Measurements from ENCODE around the gene DEFB125.

DEFB125 gene

DNA sequence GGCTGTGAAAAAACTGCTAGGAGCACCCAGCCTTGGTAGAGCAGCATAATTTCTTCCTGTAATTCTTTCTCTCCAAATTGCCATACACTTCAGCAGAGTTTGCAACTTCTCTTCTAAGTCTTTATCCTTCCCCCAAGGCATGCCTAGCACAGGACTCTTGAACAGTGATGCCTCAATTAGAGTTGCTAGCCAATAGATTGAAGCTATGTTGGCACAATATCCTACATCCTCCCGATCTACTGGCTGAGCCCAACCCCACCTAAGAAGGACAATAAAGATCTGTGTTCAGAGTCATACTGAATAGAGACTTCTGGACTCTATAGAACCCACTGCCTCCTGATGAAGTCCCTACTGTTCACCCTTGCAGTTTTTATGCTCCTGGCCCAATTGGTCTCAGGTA, 54.8 kb downstream of the DEFB125 start, which contains the start of gene DEFB126:
Gene DEFB126 (plus strand): TSS at position 301 of the 400 bp plus-strand sequence. CDS start 39 bp downstream, at position 340.
- no peak within 1 kb of the TSS for H3K27ac ChIP-seq (ENCODE audit: low read depth, low read length)
- H3K79me2 ChIP-seq (ENCODE audit: insufficient read depth, low read length) = no peaks in the 10 kb centered on the region
- H3F3A ChIP-seq (ENCODE audit: insufficient read depth) = no peaks in the 10 kb centered on the region
- H3K9me2 ChIP-seq (replicated peaks; ENCODE audit: insufficient read depth, low read length) = no peaks in the 10 kb centered on the region
- H4K20me1 ChIP-seq (ENCODE audit: low read depth, low read length) = no peaks in the 10 kb centered on the region
- no peaks in the 10 kb centered on the region for H3K27me3 ChIP-seq (ENCODE audit: low read length)
- no peak within 1 kb of the TSS for H2AFZ ChIP-seq (ENCODE audit: low read depth, low read length, severe bottlenecking)
- no peaks in the 10 kb centered on the region for H3K36me3 ChIP-seq (ENCODE audit: low read length)
- no peak for TF ChIP-seq EZH2phosphoT487 (conservative IDR thresholded peaks at IDR 0.05; ENCODE audit: low read length)
- TF ChIP-seq, protein P1, sequence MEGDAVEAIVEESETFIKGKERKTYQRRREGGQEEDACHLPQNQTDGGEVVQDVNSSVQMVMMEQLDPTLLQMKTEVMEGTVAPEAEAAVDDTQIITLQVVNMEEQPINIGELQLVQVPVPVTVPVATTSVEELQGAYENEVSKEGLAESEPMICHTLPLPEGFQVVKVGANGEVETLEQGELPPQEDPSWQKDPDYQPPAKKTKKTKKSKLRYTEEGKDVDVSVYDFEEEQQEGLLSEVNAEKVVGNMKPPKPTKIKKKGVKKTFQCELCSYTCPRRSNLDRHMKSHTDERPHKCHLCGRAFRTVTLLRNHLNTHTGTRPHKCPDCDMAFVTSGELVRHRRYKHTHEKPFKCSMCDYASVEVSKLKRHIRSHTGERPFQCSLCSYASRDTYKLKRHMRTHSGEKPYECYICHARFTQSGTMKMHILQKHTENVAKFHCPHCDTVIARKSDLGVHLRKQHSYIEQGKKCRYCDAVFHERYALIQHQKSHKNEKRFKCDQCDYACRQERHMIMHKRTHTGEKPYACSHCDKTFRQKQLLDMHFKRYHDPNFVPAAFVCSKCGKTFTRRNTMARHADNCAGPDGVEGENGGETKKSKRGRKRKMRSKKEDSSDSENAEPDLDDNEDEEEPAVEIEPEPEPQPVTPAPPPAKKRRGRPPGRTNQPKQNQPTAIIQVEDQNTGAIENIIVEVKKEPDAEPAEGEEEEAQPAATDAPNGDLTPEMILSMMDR (IDR thresholded peaks at IDR 0.05; ENCODE audit: insufficient read depth, low read length, poor library complexity, severe bottlenecking) = no peak
- H3K4me3 ChIP-seq (ENCODE audit: insufficient read depth, low read length, poor library complexity, severe bottlenecking) = no peak within 1 kb of the TSS
- H3K9ac ChIP-seq (ENCODE audit: low read length) = no peak within 1 kb of the TSS
- H3K9me3 ChIP-seq (ENCODE audit: insufficient read depth, low read length) = no peaks in the 10 kb centered on the region
- H3K4me2 ChIP-seq (ENCODE audit: low read depth, low read length, poor library complexity, severe bottlenecking) = no peak within 1 kb of the TSS

DNA sequence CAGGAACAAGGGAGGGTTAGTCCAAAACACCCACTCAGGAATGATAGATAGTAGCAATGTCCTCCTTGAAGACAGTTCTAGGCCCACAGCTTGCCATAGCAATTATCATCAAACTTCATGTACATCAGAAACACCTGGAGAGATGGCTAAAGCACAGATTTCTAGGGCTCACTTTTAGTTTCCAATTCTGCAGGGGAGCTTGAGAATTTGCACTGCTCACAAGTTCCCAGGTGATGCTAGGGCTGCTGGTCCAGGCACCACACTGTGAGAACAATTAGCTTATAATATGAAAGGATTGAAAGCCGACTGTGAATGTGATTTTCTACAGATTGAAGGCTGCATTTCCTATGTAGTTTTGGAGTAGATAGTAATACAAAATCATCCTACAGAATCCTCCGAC, 58.4 kb downstream of the DEFB125 start:
- Histone ChIP-seq H3F3A (ENCODE audit: insufficient read depth) (no peaks in the 10 kb centered on the region), H3K9ac (ENCODE audit: low read length) (no peak overlapping the region), H2AFZ (ENCODE audit: low read depth, low read length, severe bottlenecking) (no peak overlapping the region), H3K4me3 (ENCODE audit: insufficient read depth, low read length, poor library complexity, severe bottlenecking) (no peak overlapping the region), H4K20me1 (ENCODE audit: low read depth, low read length) (no peaks in the 10 kb centered on the region), H3K36me3 (ENCODE audit: low read length) (no peaks in the 10 kb centered on the region), H3K9me2 (replicated peaks; ENCODE audit: insufficient read depth, low read length) (no peaks in the 10 kb centered on the region), H3K27ac (ENCODE audit: low read depth, low read length) (no peak overlapping the region), H3K9me3 (ENCODE audit: insufficient read depth, low read length) (no peaks in the 10 kb centered on the region), H3K4me2 (ENCODE audit: low read depth, low read length, poor library complexity, severe bottlenecking) (no peak overlapping the region), H3K79me2 (ENCODE audit: insufficient read depth, low read length) (no peaks in the 10 kb centered on the region), H3K27me3 (ENCODE audit: low read length) (no peaks in the 10 kb centered on the region)
- TF ChIP-seq EZH2phosphoT487 (conservative IDR thresholded peaks at IDR 0.05; ENCODE audit: low read length) = no peak
- TF ChIP-seq, protein P1 (IDR thresholded peaks at IDR 0.05; ENCODE audit: insufficient read depth, low read length, poor library complexity, severe bottlenecking) = no peak

All from SU-DHL-6 (cell line).